ENCODE measurements around the gene ARID5B.

ARID5B gene

DNA sequence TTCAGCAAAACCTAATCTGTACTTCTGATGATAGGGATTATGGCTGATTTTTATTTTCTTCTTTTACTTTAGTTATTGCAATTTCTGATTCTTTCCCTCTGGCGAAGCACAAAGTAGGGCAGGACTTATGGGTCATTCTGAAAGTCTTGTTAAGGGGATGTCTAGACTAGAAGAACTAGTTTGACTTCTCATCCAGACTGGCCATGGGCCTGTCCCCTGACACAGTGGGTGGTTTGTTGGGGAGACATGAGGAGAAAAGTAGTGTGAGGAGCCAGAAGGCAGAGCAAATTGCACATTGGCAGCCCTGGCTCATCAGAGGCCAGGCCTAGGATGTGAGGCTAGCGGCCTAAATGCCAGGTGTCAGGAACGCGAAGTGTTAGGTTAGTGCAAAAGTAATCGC lies 214.3 kb downstream of the ARID5B start:
- no peak for DNase-seq

DNA sequence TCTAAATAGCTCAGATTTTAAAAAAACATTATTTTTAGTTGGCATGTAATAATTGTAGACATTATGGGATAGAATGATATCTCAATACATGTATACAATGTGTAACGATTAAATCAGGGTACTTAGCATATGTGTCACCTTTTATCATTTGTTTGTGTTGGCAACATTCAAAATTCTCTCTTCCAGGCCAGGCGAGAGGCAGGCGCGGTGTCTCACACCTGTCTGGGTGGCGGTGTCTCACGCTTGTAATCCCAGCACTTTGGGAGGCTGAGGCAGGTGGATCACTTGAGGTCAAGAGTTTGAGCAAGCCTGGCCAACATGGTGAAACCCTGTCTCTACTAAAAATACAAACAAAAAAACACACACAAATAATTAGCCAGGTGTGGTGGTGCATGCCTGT lies 215.4 kb downstream of the ARID5B start:
- DNase-seq: no peak

GRCh38 chr10:62121187-62121530 lies 219.7 kb downstream of the ARID5B start:
- DNase-seq: no peak

- no peak for DNase-seq
Measured at GRCh38 chr10:62127975-62128374, 226.5 kb downstream of the ARID5B start.

- no peak for DNase-seq
Measured at GRCh38 chr10:62130948-62131347, 229.4 kb downstream of the ARID5B start.

DNA sequence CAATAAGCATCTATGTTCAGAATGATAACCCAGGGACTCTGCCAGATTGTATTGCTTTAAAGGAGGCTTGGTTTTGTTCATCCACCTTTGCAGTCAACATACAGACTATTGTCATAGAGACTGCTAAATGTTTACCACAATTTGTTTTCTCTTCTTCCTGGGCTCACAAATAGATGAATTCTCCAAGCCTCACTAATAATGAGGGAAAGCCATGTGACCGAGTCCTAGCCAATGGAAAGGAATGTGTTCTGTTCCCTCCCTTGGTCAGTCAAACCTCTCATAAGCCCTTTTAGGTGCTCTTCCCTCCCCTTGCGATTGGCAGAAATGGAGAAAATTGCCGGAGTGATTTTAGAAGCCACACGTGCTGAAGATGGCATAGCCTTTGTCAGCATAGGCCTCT lies 230.2 kb downstream of the ARID5B start:
- no peak for DNase-seq

GRCh38 chr10:62133618-62134017 lies 232.1 kb downstream of the ARID5B start:
- no peak for DNase-seq

DNA sequence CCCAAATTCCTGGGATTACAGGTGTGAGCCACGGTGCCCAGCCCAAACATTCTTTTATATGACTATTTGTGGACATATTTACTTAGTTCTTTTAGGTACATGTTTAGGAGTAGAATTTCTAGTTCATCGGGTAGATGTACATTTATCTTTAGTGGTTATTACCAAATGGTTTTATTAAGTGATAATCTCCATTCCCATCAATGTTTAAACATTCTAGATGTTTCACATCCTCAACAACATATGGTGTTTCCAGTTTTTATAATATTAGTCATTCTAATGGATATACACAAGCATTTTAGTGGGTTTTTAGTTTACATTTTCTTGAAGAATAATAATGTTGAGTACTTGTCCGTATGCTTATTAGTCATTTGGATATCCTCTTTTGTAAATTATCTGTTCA lies 235.4 kb downstream of the ARID5B start:
- DNase-seq: no peak
